HEK293 (cell line): Measurements from ENCODE around the gene NLRP1.
A peak's percentile ranks its signal among the peaks of the same experiment; 100 is the strongest.

Source experiments
- CTCF ChIA-PET: fragments of 350-600 bp; formaldehyde crosslinking; extraction: SDS; loops from one replicate; lab custom pipeline; 2021; ENCODE audit warnings: antibody characterized with exemption; lab: Yijun Ruan, JAX
- POLR2A ChIA-PET: fragments of 300-600 bp; formaldehyde crosslinking; extraction: SDS; loops from one replicate; lab custom pipeline; 2020; ENCODE audit warnings: antibody characterized with exemption, inconsistent platforms; lab: Yijun Ruan, JAX
- H3K27ac ChIP-seq: fragments of 200-500 bp; sonication (Bioruptor generic); 2 replicates; pipeline ENCODE4 v1.5.1; 2014; ENCODE audit warnings: low read depth, low read length, control low read depth, inconsistent platforms; ENCODE audit errors: extremely low read depth
- H3K36me3 ChIP-seq, 2 experiments: fragments of 200-500 bp in 1 of 2; sonication (Bioruptor generic) in 1 of 2; 1 replicate in 1 of 2; 2 replicates in 1 of 2; pipeline ENCODE4 v1.5.1; 2014 to 2017; ENCODE audit warnings: inconsistent platforms in 2 of 2, low read length in 2 of 2; ENCODE audit not compliant: control insufficient read depth in 2 of 2, insufficient read depth in 1 of 2
- H3K4me1 ChIP-seq: fragments of 200-500 bp; sonication (Bioruptor generic); 2 replicates; pipeline ENCODE4 v1.5.1; 2014; ENCODE audit warnings: mild to moderate bottlenecking, low read length, inconsistent platforms; ENCODE audit not compliant: control insufficient read depth, insufficient read depth
- H3K4me3 ChIP-seq: 2 replicates; pipeline ENCODE4 v1.5.1; 2011; ENCODE audit warnings: low read depth, mild to moderate bottlenecking, control low read depth, low read length, moderate library complexity
- H3K9me3 ChIP-seq: fragments of 200-500 bp; sonication (Bioruptor generic); 2 replicates; pipeline ENCODE4 v1.5.1; 2014; ENCODE audit warnings: low read depth, low read length, inconsistent platforms; ENCODE audit not compliant: control insufficient read depth, insufficient read depth
- KLF8 ChIP-seq: fragments of 450-650 bp; formaldehyde crosslinking; IDR thresholded peaks from 2 replicates; pipeline ENCODE4 v1.5.1; 2016; ENCODE audit warnings: missing biosample characterization, missing genetic modification characterization
- PRDM4 ChIP-seq: fragments of 450-650 bp; formaldehyde crosslinking; IDR thresholded peaks from 2 replicates; pipeline ENCODE4 v1.5.1; 2017; ENCODE audit warnings: missing biosample characterization, missing genetic modification characterization
- REST ChIP-seq: fragments of 450-650 bp; formaldehyde crosslinking; IDR thresholded peaks from 2 replicates; pipeline ENCODE4 v1.5.1; 2016; ENCODE audit warnings: missing biosample characterization, missing genetic modification characterization
- SP2 ChIP-seq: fragments of 450-650 bp; formaldehyde crosslinking; IDR thresholded peaks from 2 replicates; pipeline ENCODE4 v1.5.1; 2016; ENCODE audit warnings: missing biosample characterization, missing genetic modification characterization
- SP3 ChIP-seq: fragments of 450-650 bp; formaldehyde crosslinking; IDR thresholded peaks from 2 replicates; pipeline ENCODE4 v1.5.1; 2016; ENCODE audit warnings: missing biosample characterization, missing genetic modification characterization
- ZBTB17 ChIP-seq: fragments of 450-650 bp; formaldehyde crosslinking; IDR thresholded peaks from 2 replicates; pipeline ENCODE4 v1.5.1; 2016; ENCODE audit warnings: missing biosample characterization, missing genetic modification characterization
- ZBTB20 ChIP-seq: fragments of 450-650 bp; formaldehyde crosslinking; IDR thresholded peaks from 2 replicates; pipeline ENCODE4 v1.5.1; 2016; ENCODE audit warnings: missing biosample characterization, missing genetic modification characterization
- ZBTB44 ChIP-seq: fragments of 450-650 bp; IDR thresholded peaks from 2 replicates; pipeline ENCODE4 v1.5.1; 2018; ENCODE audit warnings: missing biosample characterization, mild to moderate bottlenecking, missing genetic modification characterization
- ZFP3 ChIP-seq: fragments of 450-650 bp; formaldehyde crosslinking; IDR thresholded peaks from 2 replicates; pipeline ENCODE4 v1.5.1; 2016; ENCODE audit warnings: low read depth, missing biosample characterization, missing genetic modification characterization
- ZFP41 ChIP-seq: fragments of 450-650 bp; formaldehyde crosslinking; IDR thresholded peaks from 2 replicates; pipeline ENCODE4 v1.5.1; 2016; ENCODE audit warnings: missing biosample characterization, missing genetic modification characterization, borderline replicate concordance
- ZNF223 ChIP-seq: fragments of 450-650 bp; formaldehyde crosslinking; IDR thresholded peaks from 2 replicates; pipeline ENCODE4 v1.5.1; 2016; ENCODE audit warnings: missing biosample characterization, missing genetic modification characterization
- ZNF664 ChIP-seq: fragments of 450-650 bp; formaldehyde crosslinking; IDR thresholded peaks from 2 replicates; pipeline ENCODE4 v1.5.1; 2016; ENCODE audit warnings: missing biosample characterization, missing genetic modification characterization

NLRP1 gene

GRCh38 chr17:5584383-5585286 is at the start of gene NLRP1:
Gene NLRP1, minus strand, starts transcription at chr17:5584509. Its CDS starts 552 bp downstream, at chr17:5583957.
- CTCF ChIA-PET = interaction anchor here (0.6 to 2.0 kb wide), 5 partner anchors 8 to 1351 kb away, joined by 3 to 9 read pairs (median 3); partner anchors contain the start of genes DERL2 and MIS12
- TF ChIP-seq ZBTB20 = peak; percentile 41; the same call in 1 of the 2 replicates
- no peak for TF ChIP-seq ZFP3 (tag by site-specific recombination)
- no peak for TF ChIP-seq KLF8
- TF ChIP-seq SP2 (tag by site-specific recombination) = 0 out of 2 replicates have a peak, but pooled peaks have one; percentile 11
- TF ChIP-seq ZBTB17 (tag by site-specific recombination) = peak; percentile 96
- TF ChIP-seq SP3 (tag by site-specific recombination) = peak; percentile 40; the same call in 1 of the 2 replicates
- no peak for TF ChIP-seq ZNF223
- no peak for TF ChIP-seq ZNF664 (tag by site-specific recombination)
- TF ChIP-seq, all 188 proteins: peak for 4
- Histone ChIP-seq H3K27ac (no peak within 1 kb of the TSS), H3K9me3 (no peaks in the 10 kb centered on the region), H3K36me3 (no peaks in the 10 kb centered on the region), H3K4me3 (no peak within 1 kb of the TSS), H3K4me1 (peaks cover 5% of the 10 kb centered on the region; the same call in 1 of the 2 replicates)
- POLR2A ChIA-PET = interaction anchor here (1.8 kb wide), 1 partner anchor 98 kb away, joined by 6 read pairs; the partner anchor contains the start of genes DERL2 and MIS12

GRCh38 chr17:5631958-5632590 is 47.8 kb upstream of the NLRP1 start:
- Histone ChIP-seq H3K4me3 (no peak overlapping the region), H3K4me1 (no peaks in the 10 kb centered on the region), H3K9me3 (no peaks in the 10 kb centered on the region), H3K27ac (no peak overlapping the region), H3K36me3 (no peaks in the 10 kb centered on the region)
- peak; percentile 68 for TF ChIP-seq REST (tag by site-specific recombination)
- no peak for TF ChIP-seq ZFP41
- no peak for TF ChIP-seq PRDM4
- no peak for TF ChIP-seq ZBTB44 (tag by site-specific recombination)
- ChIA-PET POLR2A (no interaction called here), CTCF (no interaction called here)
